GM18526 (cell line): ENCODE data around the gene SNAPIN.

ENCODE experiments used
- POLR2A ChIP-seq: IDR thresholded peaks from 3 replicates; pipeline ENCODE4 v1.6.1; 2011; ENCODE audit not compliant: insufficient read length; ENCODE audit errors: extremely low read depth

Gene SNAPIN

GRCh38 chr1:153705484-153705883 lies 47.0 kb downstream of the SNAPIN start:
- no peak for TF ChIP-seq POLR2A

GRCh38 chr1:153711026-153711425 lies 52.5 kb downstream of the SNAPIN start:
- TF ChIP-seq POLR2A, result no peak
